Activated CD4-positive, alpha-beta T cell treated with anti-CD3 and anti-CD28 coated beads for 36 hours (primary cell): ENCODE measurements around the gene GLRB. TPM values are rescaled to one million over a fixed set of nuclear protein-coding genes. Genes with fewer than 3 reads are reported as not detected.

Source experiments
- ATAC-seq: fragments of 200-7000 bp; cut with Tn5 transposase; one replicate; pipeline ENCODE4 v1.10.0; 2021; ENCODE audit warnings: mild to moderate bottlenecking, moderate library complexity
- CTCF ChIA-PET: fragments of 350-600 bp; sonication (Branson Sonifier 250); formaldehyde crosslinking; loops from one replicate; lab custom pipeline; 2021; ENCODE audit warnings: antibody characterized with exemption; lab: Charles Lee
- POLR2A ChIA-PET: fragments of 350-600 bp; sonication (Branson Sonifier 250); formaldehyde crosslinking; loops from one replicate; lab custom pipeline; 2021; ENCODE audit warnings: antibody characterized with exemption, inconsistent platforms; lab: Charles Lee
- DNase-seq: peaks from one replicate; pipeline ENCODE4 v3.0.0-alpha.2; 2020
- H3K27ac Mint-ChIP-seq: one replicate; pipeline ENCODE4 v1.8.0; 2021; ENCODE audit warnings: mixed read lengths
- H3K27me3 Mint-ChIP-seq: one replicate; pipeline ENCODE4 v1.8.0; 2021; ENCODE audit warnings: mixed read lengths
- H3K36me3 Mint-ChIP-seq: one replicate; pipeline ENCODE4 v1.8.0; 2021; ENCODE audit warnings: low read depth, mixed read lengths
- H3K4me1 Mint-ChIP-seq: one replicate; pipeline ENCODE4 v1.8.0; 2021; ENCODE audit warnings: mixed read lengths
- H3K4me3 Mint-ChIP-seq: one replicate; pipeline ENCODE4 v1.8.0; 2021; ENCODE audit warnings: mild to moderate bottlenecking, moderate library complexity, mixed read lengths
- H3K9me3 Mint-ChIP-seq: one replicate; pipeline ENCODE4 v1.8.0; 2021; ENCODE audit warnings: low read depth, mixed read lengths
- intact Hi-C, 2 experiments: fragments of 100-400 bp; cut with DNase I in 1 of 2; cut with micrococcal nuclease in 1 of 2; formaldehyde crosslinking; loops; one replicate each; pipeline versions ENCODE4 v1.14.2 to v1.15.1; 2022 to 2024; cut with DNase I, micrococcal nuclease
- total RNA-seq, 2 experiments: library from RNA; stranded (reverse); gene quantifications; one replicate each; pipeline ENCODE4 v1.2.3, GENCODE V29; 2021

GLRB gene
- total RNA-seq, 2 experiments from 2014 or later = not detected

- peak; percentile 57 for DNase-seq
- Mint-ChIP-seq H3K27ac (no peak overlapping the region), H3K9me3 (peaks cover 1% of the 10 kb centered on the region), H3K36me3 (no peaks in the 10 kb centered on the region), H3K27me3 (no peaks in the 10 kb centered on the region), H3K4me3 (no peak overlapping the region), H3K4me1 (no peaks in the 10 kb centered on the region)
- ATAC-seq = no peak
- intact Hi-C loops = loop anchor here in 1 of 2 experiments (10.0 kb wide), 2 partner anchors 1040 to 1250 kb away; partner anchors contain the start of gene CTSO
- ChIA-PET CTCF (no interaction called here), POLR2A (no interaction called here)
Measured at GRCh38 chr4:157204634-157205244, 128.8 kb downstream of the GLRB start.

DNA sequence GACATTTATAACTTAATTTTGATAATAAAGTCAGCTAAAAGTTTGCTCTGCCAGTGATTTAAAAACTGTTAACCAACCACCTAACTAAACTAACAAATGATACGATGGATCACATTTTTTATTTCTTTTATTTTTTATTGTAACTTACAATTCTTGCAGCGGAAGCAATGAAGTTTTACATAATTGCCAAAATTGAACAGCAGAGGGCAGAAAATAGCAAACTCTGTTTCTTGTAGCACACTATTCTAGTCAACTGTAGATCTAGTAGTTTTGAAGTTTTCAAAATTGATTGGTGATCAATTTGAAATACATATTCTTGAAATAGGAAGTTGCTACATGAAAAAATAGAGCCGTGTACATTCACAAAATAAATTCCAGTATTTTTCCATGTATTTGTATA lies 141.8 kb downstream of the GLRB start:
- POLR2A ChIA-PET = no interaction called here
- Mint-ChIP-seq H3K27ac (no peak overlapping the region), H3K4me3 (no peak overlapping the region), H3K4me1 (no peaks in the 10 kb centered on the region), H3K9me3 (peaks cover 7% of the 10 kb centered on the region), H3K36me3 (peaks cover 5% of the 10 kb centered on the region), H3K27me3 (peaks cover 21% of the 10 kb centered on the region)
- intact Hi-C loops = loop anchor here (1.0 to 10.0 kb wide), 3 partner anchors 760 to 957 kb away; partner anchors contain the start of gene GASK1B (in 1 of the 2)
- DNase-seq (no peak), ATAC-seq (no peak)
- CTCF ChIA-PET = no interaction called here

- Mint-ChIP-seq H3K4me1 (no peaks in the 10 kb centered on the region), H3K9me3 (peaks cover 10% of the 10 kb centered on the region), H3K27ac (no peak overlapping the region), H3K27me3 (peaks cover 27% of the 10 kb centered on the region), H3K36me3 (peaks cover 5% of the 10 kb centered on the region), H3K4me3 (no peak overlapping the region)
- DNase-seq = no peak
- CTCF ChIA-PET = no interaction called here
- POLR2A ChIA-PET = no interaction called here
- intact Hi-C loops = loop anchor here (5.0 to 10.0 kb wide), 2 partner anchors 757 to 955 kb away; partner anchors contain the start of gene GASK1B (in 1 of the 2)
- ATAC-seq = no peak
Measured at GRCh38 chr4:157219711-157220370, 143.9 kb downstream of the GLRB start.

- intact Hi-C loops = no loop called here
- Mint-ChIP-seq H3K9me3 (peaks cover 10% of the 10 kb centered on the region), H3K36me3 (peaks cover 5% of the 10 kb centered on the region), H3K27ac (no peak within 1 kb of the TSS), H3K4me1 (no peaks in the 10 kb centered on the region), H3K4me3 (no peak within 1 kb of the TSS), H3K27me3 (peaks cover 27% of the 10 kb centered on the region)
- POLR2A ChIA-PET = interaction anchor here (0.6 kb wide), 1 partner anchor 218 kb away, joined by 3 read pairs; no protein-coding TSS in a partner anchor
- ATAC-seq (peak; percentile 44), DNase-seq (peak; percentile 50)
- CTCF ChIA-PET = interaction anchor here (0.6 kb wide), 1 partner anchor 757 kb away, joined by 3 read pairs; no protein-coding TSS in a partner anchor
Measured at GRCh38 chr4:157220371-157220881, 144.5 kb downstream of the GLRB start, which contains the start of gene GRIA2. GRIA2 (plus strand) TSS chr4:157220728; CDS start chr4:157221043, 315 bp downstream.

GRCh38 chr4:157221426-157221894 lies 145.5 kb downstream of the GLRB start:
- Mint-ChIP-seq H3K4me1 (no peaks in the 10 kb centered on the region), H3K27ac (no peak overlapping the region), H3K27me3 (peaks cover 27% of the 10 kb centered on the region), H3K4me3 (no peak overlapping the region), H3K36me3 (peaks cover 5% of the 10 kb centered on the region), H3K9me3 (peaks cover 8% of the 10 kb centered on the region)
- DNase-seq (no peak), ATAC-seq (no peak)
- CTCF ChIA-PET = no interaction called here
- POLR2A ChIA-PET = no interaction called here
- intact Hi-C loops = no loop called here

Other genes with a start within 250 kb of the GLRB start
- not detected for gene PDGFC, start 104.4 kb upstream of the GLRB start, total RNA-seq
- not detected for gene GRIA2, start 144.6 kb downstream of the GLRB start, total RNA-seq